ENCODE measurements around the gene S100A5. TPM values are rescaled to one million over a fixed set of nuclear protein-coding genes. Genes with fewer than 3 reads are reported as not detected.
"Not testable (repeated sequence)": the region's sequence is repeated elsewhere in the genome, so short reads cannot be mapped to it uniquely, and the experiment has no call there.

Gene S100A5
- total and polyA plus RNA-seq, 2 of the 8 experiments (the other 6 are each of a cell fraction or from before 2014, with no cell fraction given) = not detected

GRCh38 chr1:153588482-153588881 lies 47.7 kb upstream of the S100A5 start (continued):
- no peak for TF ChIP-seq EGR1 (IDR thresholded peaks at IDR 0.05; ENCODE audit: borderline replicate concordance, low read depth, low read length)
- no peak for TF ChIP-seq TAF1 (IDR thresholded peaks at IDR 0.05; ENCODE audit: low read depth, low read length)
- no peak for TF ChIP-seq SP4 (IDR thresholded peaks at IDR 0.05; ENCODE audit: low read length)
- TF ChIP-seq SP1 (IDR thresholded peaks at IDR 0.05; ENCODE audit: low read depth, low read length) = no peak
- TF ChIP-seq GABPA (IDR thresholded peaks at IDR 0.05; ENCODE audit: borderline replicate concordance, insufficient read depth, low read length) = no peak

- H2BK5ac ChIP-seq (ENCODE audit: low read depth, low read length); H3K14ac ChIP-seq (ENCODE audit: insufficient read length); H3K36me3 ChIP-seq (ENCODE audit: control insufficient read depth in 2 of 4, insufficient read depth in 4 of 4, low read length in 3 of 4); H4K5ac ChIP-seq (ENCODE audit: insufficient read length, low read depth, low read length); H3K9me3 ChIP-seq (ENCODE audit: insufficient read depth in 2 of 2, low read depth in 1 of 2, low read length in 1 of 2); CTCF ChIA-PET (ENCODE audit: partially characterized antibody); H3K79me1 ChIP-seq (ENCODE audit: low read depth, low read length); H2BK20ac ChIP-seq (ENCODE audit: low read length); H2BK12ac ChIP-seq (ENCODE audit: low read depth, low read length); H4K20me1 ChIP-seq (replicated peaks in 1 of 2; ENCODE audit: control insufficient read depth in 1 of 2, insufficient read depth in 2 of 2, low read length in 2 of 2); DNase-seq (ENCODE audit: low read depth in 1 of 2, low spot score in 2 of 2); H4K91ac ChIP-seq (replicated peaks; ENCODE audit: insufficient read length, low read length); H2AK5ac ChIP-seq (ENCODE audit: low read depth, low read length); H3K18ac ChIP-seq (ENCODE audit: extremely low read depth, low read length); H3K9ac ChIP-seq (replicated peaks in 1 of 4; ENCODE audit: extremely low read depth in 1 of 4, low read depth in 3 of 4, low read length in 3 of 4); H3K56ac ChIP-seq (replicated peaks; ENCODE audit: insufficient read length, low read depth, low read length); H2BK120ac ChIP-seq (replicated peaks; ENCODE audit: low read depth, low read length); H3K23ac ChIP-seq (ENCODE audit: insufficient read length); FAIRE-seq; H3K23me2 ChIP-seq (ENCODE audit: low read depth, low read length); H3K4me2 ChIP-seq (ENCODE audit: insufficient read depth in 1 of 2, low read depth in 2 of 2, low read length in 2 of 2); H2AFZ ChIP-seq (ENCODE audit: low read length); H3K79me2 ChIP-seq (ENCODE audit: control insufficient read depth in 1 of 2, insufficient read depth in 2 of 2, low read length in 2 of 2); H3K27me3 ChIP-seq (replicated peaks in 1 of 4; ENCODE audit: control insufficient read depth in 3 of 4, extremely low read depth in 1 of 4, insufficient read depth in 3 of 4, low read length in 3 of 4); H3K4ac ChIP-seq (replicated peaks; ENCODE audit: insufficient read length, low read depth, low read length); H4K8ac ChIP-seq (ENCODE audit: extremely low read depth, insufficient read depth, low read length); H3K27ac ChIP-seq (ENCODE audit: low read depth, low read length); H3K4me1 ChIP-seq (replicated peaks in 1 of 4; ENCODE audit: control insufficient read depth in 3 of 4, insufficient read depth in 4 of 4, low read length in 3 of 4); H3K4me3 ChIP-seq (ENCODE audit: extremely low read depth in 1 of 4, insufficient read depth in 2 of 4, low read depth in 3 of 4, low read length in 4 of 4); H2BK15ac ChIP-seq (ENCODE audit: low read length): not testable (repeated sequence)
- POLR2A ChIA-PET (ENCODE audit: partially characterized antibody) = interaction anchor here (0.6 to 1.3 kb wide), 4 partner anchors 9 to 1382 kb away, joined by 3 to 4 read pairs (median 3); no protein-coding TSS in a partner anchor
- WGBS, 2 experiments (ENCODE audit: extremely low coverage in 1 of 2, insufficient coverage in 1 of 2, insufficient read length in 1 of 2, insufficient replicate concordance in 2 of 2, low coverage in 1 of 2, low lambda C conversion rate in 2 of 2, missing lambda C conversion rate in 1 of 2) = 96% methylated on average over 10 of the region's 10 CpGs; no CpG with 5 or more reads in 1 of the 2 experiments
Measured at GRCh38 chr1:153588033-153588432, 47.3 kb upstream of the S100A5 start.

All from H1 (cell line).